Neural cell (in vitro differentiated cells): ENCODE data around the gene ZNF548. TPM values are rescaled to one million over a fixed set of nuclear protein-coding genes. Genes with fewer than 3 reads are reported as not detected.

ENCODE experiments used
- H2AFZ ChIP-seq: fragments of 200-600, 300-800 bp; sonication (generic), shearing (Covaris generic); 2 replicates; pipeline ENCODE4 v1.6.0; 2014; ENCODE audit warnings: low read depth, mild to moderate bottlenecking, antibody characterized with exemption, low read length, moderate library complexity
- H3F3A ChIP-seq: fragments of 200-600 bp; shearing (Covaris generic); 2 replicates; pipeline ENCODE4 v1.6.1; 2016; ENCODE audit warnings: mild to moderate bottlenecking, moderate library complexity, mixed read lengths, antibody characterized with exemption, low read length; ENCODE audit not compliant: insufficient read depth, poor library complexity, severe bottlenecking
- H3K27ac ChIP-seq: fragments of 200-600, 300-800 bp; sonication (generic), shearing (Covaris generic); 2 replicates; pipeline ENCODE4 v1.5.1; 2014; ENCODE audit warnings: mild to moderate bottlenecking, low read length, moderate library complexity
- H3K27me3 ChIP-seq: fragments of 300-800, 200-600 bp; sonication (generic), shearing (Covaris generic); 2 replicates; pipeline ENCODE4 v1.6.0; 2014; ENCODE audit warnings: mild to moderate bottlenecking, low read depth, low read length, moderate library complexity; ENCODE audit not compliant: insufficient read depth
- H3K36me3 ChIP-seq: fragments of 300-800, 200-600 bp; sonication (generic), shearing (Covaris generic); 2 replicates; pipeline ENCODE4 v1.5.1; 2014; ENCODE audit warnings: mild to moderate bottlenecking, antibody characterized with exemption, low read length, moderate library complexity; ENCODE audit not compliant: insufficient read depth
- H3K4me2 ChIP-seq: fragments of 300-800, 200-600 bp; sonication (generic), shearing (Covaris generic); 2 replicates; pipeline ENCODE4 v1.6.0; 2014; ENCODE audit warnings: mild to moderate bottlenecking, low read length
- H3K4me3 ChIP-seq: fragments of 300-800, 200-600 bp; sonication (generic), shearing (Covaris generic); 2 replicates; pipeline ENCODE4 v1.5.1; 2014; ENCODE audit warnings: mild to moderate bottlenecking, low read length, moderate library complexity
- H3K79me2 ChIP-seq: fragments of 200-600 bp; shearing (Covaris generic); replicated peaks from 2 replicates; pipeline ENCODE4 v1.6.0; 2014; ENCODE audit warnings: mild to moderate bottlenecking, low read length, moderate library complexity; ENCODE audit not compliant: insufficient read depth
- H3K9ac ChIP-seq: fragments of 300-800, 200-600 bp; sonication (generic), shearing (Covaris generic); 2 replicates; pipeline ENCODE4 v1.6.1; 2016; ENCODE audit warnings: mild to moderate bottlenecking, low read length, mixed read lengths
- H3K9me2 ChIP-seq: fragments of 200-600 bp; shearing (Covaris generic); 2 replicates; pipeline ENCODE4 v1.6.1; 2016; ENCODE audit warnings: mild to moderate bottlenecking, low read length, mixed read lengths; ENCODE audit not compliant: insufficient read depth
- H3K9me3 ChIP-seq: fragments of 200-600, 300-800 bp; sonication (generic), shearing (Covaris generic); 2 replicates; pipeline ENCODE4 v1.6.1; 2016; ENCODE audit warnings: mild to moderate bottlenecking, mixed run types, low read length, moderate library complexity, mixed read lengths
- H4K20me1 ChIP-seq: fragments of 200-600 bp; shearing (Covaris generic); 2 replicates; pipeline ENCODE4 v1.6.1; 2016; ENCODE audit warnings: mild to moderate bottlenecking, mixed run types; ENCODE audit not compliant: insufficient read depth
- EP300 ChIP-seq: fragments of 450-650 bp; conservative IDR thresholded peaks from 2 replicates; pipeline ENCODE4 v1.6.1; 2014; ENCODE audit warnings: antibody characterized with exemption, mild to moderate bottlenecking, moderate library complexity; ENCODE audit not compliant: poor library complexity, severe bottlenecking
- EZH2 ChIP-seq: fragments of 200-600, 300-800 bp; shearing (Covaris generic), sonication (generic); IDR thresholded peaks from 2 replicates; pipeline ENCODE4 v1.6.1; 2014; ENCODE audit warnings: antibody characterized with exemption, low read length, borderline replicate concordance, mild to moderate bottlenecking; ENCODE audit not compliant: insufficient read depth, poor library complexity, severe bottlenecking
- MXI1 ChIP-seq: fragments of 450-650 bp; conservative IDR thresholded peaks from 2 replicates; pipeline ENCODE4 v1.6.1; 2014; ENCODE audit warnings: antibody characterized with exemption, mild to moderate bottlenecking; ENCODE audit not compliant: poor library complexity, severe bottlenecking
- POLR2AphosphoS5 ChIP-seq: IDR thresholded peaks from 2 replicates; pipeline ENCODE4 v1.6.1; 2012
- RAD21 ChIP-seq: fragments of 450-650 bp; conservative IDR thresholded peaks from 2 replicates; pipeline ENCODE4 v1.6.1; 2014; ENCODE audit warnings: antibody characterized with exemption, mild to moderate bottlenecking, moderate library complexity
- SMC3 ChIP-seq: fragments of 450-650 bp; conservative IDR thresholded peaks from 2 replicates; pipeline ENCODE4 v1.6.1; 2014; ENCODE audit warnings: antibody characterized with exemption, mild to moderate bottlenecking, moderate library complexity; ENCODE audit not compliant: poor library complexity
- TAF1 ChIP-seq: IDR thresholded peaks from 2 replicates; pipeline ENCODE4 v1.6.1; 2012; ENCODE audit warnings: low read depth
- polyA plus RNA-seq: library from polyadenylated mRNA; depleted of rRNA; stranded (reverse); fragments of >200 nt; gene quantifications from 2 replicates; pipeline ENCODE4 v1.2.3, GENCODE V29; 2014
- TF ChIP-seq, protein P1 (sequence below): IDR thresholded peaks from 2 replicates; pipeline ENCODE4 v1.6.1; 2012; ENCODE audit warnings: borderline replicate concordance
- TF ChIP-seq, protein P2 (sequence below): fragments of 450-650 bp; IDR thresholded peaks from 2 replicates; pipeline ENCODE4 v1.5.1; 2014; ENCODE audit warnings: antibody characterized with exemption, mild to moderate bottlenecking, moderate library complexity; ENCODE audit not compliant: poor library complexity, severe bottlenecking

ZNF548 gene
- polyA plus RNA-seq, 1 donor from 2014 or later = 78.7 TPM

DNA sequence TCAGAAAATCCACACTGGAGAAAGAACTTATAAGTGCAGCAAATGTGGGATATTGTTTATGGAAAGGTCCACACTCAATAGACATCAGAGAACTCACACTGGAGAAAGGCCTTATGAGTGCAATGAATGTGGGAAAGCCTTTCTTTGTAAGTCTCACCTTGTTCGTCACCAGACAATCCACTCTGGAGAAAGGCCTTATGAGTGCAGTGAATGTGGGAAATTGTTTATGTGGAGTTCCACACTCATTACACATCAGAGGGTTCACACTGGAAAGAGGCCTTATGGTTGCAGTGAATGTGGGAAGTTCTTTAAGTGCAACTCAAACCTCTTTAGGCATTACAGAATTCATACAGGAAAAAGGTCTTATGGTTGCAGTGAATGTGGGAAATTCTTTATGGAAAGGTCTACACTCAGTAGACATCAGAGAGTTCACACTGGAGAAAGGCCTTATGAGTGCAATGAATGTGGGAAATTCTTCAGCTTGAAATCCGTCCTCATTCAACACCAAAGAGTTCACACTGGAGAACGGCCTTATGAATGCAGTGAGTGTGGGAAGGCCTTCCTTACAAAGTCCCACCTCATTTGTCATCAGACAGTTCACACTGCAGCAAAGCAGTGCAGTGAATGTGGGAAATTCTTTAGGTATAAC is 12.0 kb upstream of the ZNF548 start:
- Histone ChIP-seq H2AFZ (no peak overlapping the region), H4K20me1 (no peaks in the 10 kb centered on the region), H3K4me2 (no peak overlapping the region), H3F3A (no peaks in the 10 kb centered on the region), H3K27me3 (no peaks in the 10 kb centered on the region), H3K36me3 (peaks cover 19% of the 10 kb centered on the region), H3K9me2 (no peaks in the 10 kb centered on the region), H3K9me3 (peaks cover 11% of the 10 kb centered on the region), H3K27ac (no peak overlapping the region), H3K4me3 (no peak overlapping the region), H3K9ac (no peak overlapping the region), H3K79me2 (no peaks in the 10 kb centered on the region)
- TF ChIP-seq EZH2 = no peak
- no peak for TF ChIP-seq SMC3
- TF ChIP-seq, protein P1, sequence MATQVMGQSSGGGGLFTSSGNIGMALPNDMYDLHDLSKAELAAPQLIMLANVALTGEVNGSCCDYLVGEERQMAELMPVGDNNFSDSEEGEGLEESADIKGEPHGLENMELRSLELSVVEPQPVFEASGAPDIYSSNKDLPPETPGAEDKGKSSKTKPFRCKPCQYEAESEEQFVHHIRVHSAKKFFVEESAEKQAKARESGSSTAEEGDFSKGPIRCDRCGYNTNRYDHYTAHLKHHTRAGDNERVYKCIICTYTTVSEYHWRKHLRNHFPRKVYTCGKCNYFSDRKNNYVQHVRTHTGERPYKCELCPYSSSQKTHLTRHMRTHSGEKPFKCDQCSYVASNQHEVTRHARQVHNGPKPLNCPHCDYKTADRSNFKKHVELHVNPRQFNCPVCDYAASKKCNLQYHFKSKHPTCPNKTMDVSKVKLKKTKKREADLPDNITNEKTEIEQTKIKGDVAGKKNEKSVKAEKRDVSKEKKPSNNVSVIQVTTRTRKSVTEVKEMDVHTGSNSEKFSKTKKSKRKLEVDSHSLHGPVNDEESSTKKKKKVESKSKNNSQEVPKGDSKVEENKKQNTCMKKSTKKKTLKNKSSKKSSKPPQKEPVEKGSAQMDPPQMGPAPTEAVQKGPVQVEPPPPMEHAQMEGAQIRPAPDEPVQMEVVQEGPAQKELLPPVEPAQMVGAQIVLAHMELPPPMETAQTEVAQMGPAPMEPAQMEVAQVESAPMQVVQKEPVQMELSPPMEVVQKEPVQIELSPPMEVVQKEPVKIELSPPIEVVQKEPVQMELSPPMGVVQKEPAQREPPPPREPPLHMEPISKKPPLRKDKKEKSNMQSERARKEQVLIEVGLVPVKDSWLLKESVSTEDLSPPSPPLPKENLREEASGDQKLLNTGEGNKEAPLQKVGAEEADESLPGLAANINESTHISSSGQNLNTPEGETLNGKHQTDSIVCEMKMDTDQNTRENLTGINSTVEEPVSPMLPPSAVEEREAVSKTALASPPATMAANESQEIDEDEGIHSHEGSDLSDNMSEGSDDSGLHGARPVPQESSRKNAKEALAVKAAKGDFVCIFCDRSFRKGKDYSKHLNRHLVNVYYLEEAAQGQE = no peak

DNA sequence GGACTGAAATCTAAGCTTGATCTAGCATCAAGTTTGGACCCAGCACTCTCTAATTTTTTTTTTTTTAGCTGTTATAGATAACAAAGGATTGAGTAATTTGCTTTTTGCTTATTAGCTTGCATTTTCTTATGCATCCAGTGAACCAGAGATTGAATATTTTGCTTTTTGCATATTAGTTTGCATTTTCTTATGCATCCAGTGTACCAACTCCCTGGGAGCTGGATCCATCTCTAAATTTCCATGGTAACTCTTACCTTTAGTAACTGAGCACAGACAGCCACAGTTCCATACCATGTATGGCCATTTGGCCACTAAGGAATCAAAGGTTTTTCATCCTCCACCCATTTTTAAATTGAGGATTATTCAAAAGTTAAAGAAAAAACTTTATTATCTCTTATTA is 8.7 kb upstream of the ZNF548 start:
- Histone ChIP-seq H3F3A (no peaks in the 10 kb centered on the region), H4K20me1 (no peaks in the 10 kb centered on the region), H3K27me3 (no peaks in the 10 kb centered on the region), H3K9me3 (peaks cover 4% of the 10 kb centered on the region), H3K9me2 (no peaks in the 10 kb centered on the region), H3K4me3 (no peak overlapping the region), H3K27ac (no peak overlapping the region), H2AFZ (no peak overlapping the region), H3K4me2 (no peak overlapping the region), H3K79me2 (no peaks in the 10 kb centered on the region), H3K36me3 (peaks cover 6% of the 10 kb centered on the region), H3K9ac (no peak overlapping the region)
- TF ChIP-seq MXI1 (no peak), POLR2AphosphoS5 (no peak), EZH2 (no peak), TAF1 (no peak), RAD21 (no peak), EP300 (no peak), SMC3 (no peak)
- TF ChIP-seq, protein P1 = no peak
- TF ChIP-seq, protein P2, sequence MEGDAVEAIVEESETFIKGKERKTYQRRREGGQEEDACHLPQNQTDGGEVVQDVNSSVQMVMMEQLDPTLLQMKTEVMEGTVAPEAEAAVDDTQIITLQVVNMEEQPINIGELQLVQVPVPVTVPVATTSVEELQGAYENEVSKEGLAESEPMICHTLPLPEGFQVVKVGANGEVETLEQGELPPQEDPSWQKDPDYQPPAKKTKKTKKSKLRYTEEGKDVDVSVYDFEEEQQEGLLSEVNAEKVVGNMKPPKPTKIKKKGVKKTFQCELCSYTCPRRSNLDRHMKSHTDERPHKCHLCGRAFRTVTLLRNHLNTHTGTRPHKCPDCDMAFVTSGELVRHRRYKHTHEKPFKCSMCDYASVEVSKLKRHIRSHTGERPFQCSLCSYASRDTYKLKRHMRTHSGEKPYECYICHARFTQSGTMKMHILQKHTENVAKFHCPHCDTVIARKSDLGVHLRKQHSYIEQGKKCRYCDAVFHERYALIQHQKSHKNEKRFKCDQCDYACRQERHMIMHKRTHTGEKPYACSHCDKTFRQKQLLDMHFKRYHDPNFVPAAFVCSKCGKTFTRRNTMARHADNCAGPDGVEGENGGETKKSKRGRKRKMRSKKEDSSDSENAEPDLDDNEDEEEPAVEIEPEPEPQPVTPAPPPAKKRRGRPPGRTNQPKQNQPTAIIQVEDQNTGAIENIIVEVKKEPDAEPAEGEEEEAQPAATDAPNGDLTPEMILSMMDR = no peak
